Keratinocyte (primary cell): Measurements from ENCODE around the gene KLHL33. TPM values are rescaled to one million over a fixed set of nuclear protein-coding genes. Genes with fewer than 3 reads are reported as not detected.
A peak's percentile ranks its signal among the peaks of the same experiment; 100 is the strongest.

ENCODE experiments used
- DNase-seq: peaks from one replicate; pipeline ENCODE4 v3.0.0-alpha.2; 2011; ENCODE audit warnings: low read depth, missing footprints, low spot score
- FAIRE-seq: peaks from 2 replicates; lab custom pipeline; 2011; peaks lifted over from hg19 to GRCh38; lab: Jason Lieb, UNC
- H2AFZ ChIP-seq: 2 replicates; pipeline ENCODE4 v1.6.0; 2012; ENCODE audit warnings: low read length, control low read depth, inconsistent platforms; ENCODE audit not compliant: control insufficient read depth
- H3K27ac ChIP-seq: 2 replicates; pipeline ENCODE4 v1.5.1; 2011; ENCODE audit warnings: low read length; ENCODE audit not compliant: control insufficient read depth, insufficient read depth
- H3K27me3 ChIP-seq: 3 replicates; pipeline ENCODE4 v1.6.0; 2011; ENCODE audit warnings: low read length; ENCODE audit not compliant: control insufficient read depth, insufficient read depth; ENCODE audit errors: extremely low read depth
- H3K36me3 ChIP-seq, 2 experiments: 2 replicates in 1 of 2; 3 replicates in 1 of 2; pipeline ENCODE4 v1.5.1; 2011; ENCODE audit warnings: low read length in 2 of 2, mild to moderate bottlenecking in 1 of 2; ENCODE audit not compliant: control insufficient read depth in 2 of 2, insufficient read depth in 2 of 2; ENCODE audit errors: extremely low read depth in 1 of 2
- H3K4me1 ChIP-seq: 3 replicates; pipeline ENCODE4 v1.5.1; 2011; ENCODE audit warnings: low read length; ENCODE audit not compliant: control insufficient read depth, insufficient read depth; ENCODE audit errors: extremely low read depth
- H3K4me2 ChIP-seq: 3 replicates; pipeline ENCODE4 v1.6.0; 2011; ENCODE audit warnings: low read depth, low read length; ENCODE audit not compliant: control insufficient read depth, insufficient read depth; ENCODE audit errors: extremely low read depth
- H3K4me3 ChIP-seq, 3 experiments: fragments of 200-600 bp in 1 of 3; sonication (generic) in 1 of 3; 2 replicates in 2 of 3; 3 replicates in 1 of 3; pipeline ENCODE4 v1.5.1; 2011 to 2016; ENCODE audit warnings: low read length in 3 of 3, mild to moderate bottlenecking in 3 of 3, control low read depth in 2 of 3, inconsistent platforms in 1 of 3, low read depth in 1 of 3, mixed read lengths in 1 of 3, mixed run types in 1 of 3, moderate library complexity in 1 of 3; ENCODE audit not compliant: control insufficient read depth in 2 of 3, insufficient read depth in 2 of 3; ENCODE audit errors: extremely low read depth in 1 of 3
- H3K79me2 ChIP-seq: 2 replicates; pipeline ENCODE4 v1.6.0; 2012; ENCODE audit warnings: low read length; ENCODE audit not compliant: control insufficient read depth, insufficient read depth
- H3K9ac ChIP-seq: 3 replicates; pipeline ENCODE4 v1.6.0; 2011; ENCODE audit warnings: low read length; ENCODE audit not compliant: control insufficient read depth, insufficient read depth; ENCODE audit errors: extremely low read depth
- H3K9me1 ChIP-seq: 3 replicates; pipeline ENCODE4 v1.6.0; 2011; ENCODE audit warnings: low read length; ENCODE audit not compliant: control insufficient read depth, insufficient read depth; ENCODE audit errors: extremely low read depth
- H3K9me3 ChIP-seq: 2 replicates; pipeline ENCODE4 v1.5.1; 2012; ENCODE audit warnings: low read depth, low read length; ENCODE audit not compliant: control insufficient read depth
- H4K20me1 ChIP-seq: 3 replicates; pipeline ENCODE4 v1.6.0; 2011; ENCODE audit warnings: low read length; ENCODE audit not compliant: control insufficient read depth, insufficient read depth; ENCODE audit errors: extremely low read depth
- CTCF ChIP-seq, 3 experiments: IDR thresholded peaks in 1 of 3; conservative IDR thresholded peaks in 1 of 3; optimal IDR thresholded peaks in 1 of 3; 2 replicates in 2 of 3; 3 replicates in 1 of 3; pipeline versions ENCODE3 to v1.5.1; 2011; ENCODE audit warnings: low read length in 3 of 3, mild to moderate bottlenecking in 3 of 3, moderate library complexity in 2 of 3, control low read depth in 1 of 3, inconsistent platforms in 1 of 3; ENCODE audit not compliant: insufficient read depth in 2 of 3; ENCODE audit errors: extremely low read depth in 1 of 3
- EZH2 ChIP-seq: IDR thresholded peaks from one replicate; pipeline ENCODE4 v1.6.1; 2012; ENCODE audit warnings: inconsistent platforms, mild to moderate bottlenecking, low read length, moderate library complexity
- dilution Hi-C: fragments of 300-500 bp; cut with MboI; formaldehyde crosslinking; loops from one replicate; pipeline ENCODE4 v1.7.0; 2020; ENCODE audit warnings: low sequenced_read_pairs; ENCODE audit not compliant: extremely low pct_ligation_motif_present
- polyA plus RNA-seq, 5 experiments: library from polyadenylated mRNA; depleted of rRNA in 3 of 5; stranded (reverse) in 3 of 5; stranded (forward) in 1 of 5; unstranded in 1 of 5; fragments of >200 nt; gene quantifications; 1 replicate in 1 of 5; 2 replicates in 3 of 5; 3 replicates in 1 of 5; pipeline versions ENCODE4 v1.2.1 to v1.2.3, GENCODE V29; 2011 to 2012; ENCODE audit warnings: missing spikeins in 2 of 5, low read depth in 1 of 5, low replicate concordance in 1 of 5

KLHL33 gene
- polyA plus RNA-seq, 1 donor (not counting 4 experiments of a cell fraction or from before 2014, with no cell fraction given) = not detected

GRCh38 chr14:20469242-20469889 lies 33.4 kb upstream of the KLHL33 start, which contains the start of gene PNP:
Gene PNP (plus strand): TSS chr14:20469406. CDS start chr14:20469525, 119 bp downstream.
- Histone ChIP-seq H3K79me2 (peaks cover 47% of the 10 kb centered on the region), H3K4me1 (peaks cover 18% of the 10 kb centered on the region), H3K9ac (peak within 1 kb of the TSS; percentile 97), H3K9me3 (no peaks in the 10 kb centered on the region), H2AFZ (peak within 1 kb of the TSS; percentile 66), H3K27me3 (no peaks in the 10 kb centered on the region), H3K4me3 (peak within 1 kb of the TSS; percentile 79 to 93 (median 87)), H3K4me2 (peak within 1 kb of the TSS; percentile 92), H4K20me1 (peaks cover 5% of the 10 kb centered on the region), H3K9me1 (no peaks in the 10 kb centered on the region), H3K36me3 (peaks cover 10 to 27% of the 10 kb centered on the region in 2 experiments), H3K27ac (peak within 1 kb of the TSS; percentile 91)
- FAIRE-seq (peak; percentile 36), DNase-seq (peak; percentile 74)
- dilution Hi-C loops = no loop called here
- TF ChIP-seq EZH2 (no peak), CTCF (optimal IDR thresholded peaks at IDR 0.05 in 1 of 3, IDR thresholded peaks at IDR 0.05 in 1 of 3, conservative IDR thresholded peaks at IDR 0.05 in 1 of 3; ENCODE audit: extremely low read depth in 1 of 3, insufficient read depth in 2 of 3, low read length in 3 of 3) (peak in 1 of 3 experiments; percentile 12)

- FAIRE-seq = no peak
- Histone ChIP-seq H3K4me1 (peaks cover 18% of the 10 kb centered on the region), H3K9me3 (no peaks in the 10 kb centered on the region), H3K9ac (peak overlapping the region; percentile 97), H3K9me1 (no peaks in the 10 kb centered on the region), H3K4me3 (peak overlapping the region; percentile 79 to 93 (median 87)), H3K79me2 (peaks cover 43% of the 10 kb centered on the region), H4K20me1 (peaks cover 4% of the 10 kb centered on the region), H3K27me3 (no peaks in the 10 kb centered on the region), H3K4me2 (peak overlapping the region; percentile 92), H3K36me3 (peaks cover 7 to 21% of the 10 kb centered on the region in 2 experiments), H2AFZ (no peak overlapping the region), H3K27ac (peak overlapping the region; percentile 91)
- TF ChIP-seq CTCF (optimal IDR thresholded peaks at IDR 0.05 in 1 of 3, IDR thresholded peaks at IDR 0.05 in 1 of 3, conservative IDR thresholded peaks at IDR 0.05 in 1 of 3; ENCODE audit: extremely low read depth in 1 of 3, insufficient read depth in 2 of 3, low read length in 3 of 3) (no peak), EZH2 (no peak)
- dilution Hi-C loops = no loop called here
- DNase-seq = no peak
Measured at GRCh38 chr14:20468764-20469241, 32.8 kb upstream of the KLHL33 start.
